Mammary epithelial cell (primary cell): ENCODE data around the gene UBE3B.

Experiments used
- CTCF ChIP-seq, 2 donors: IDR thresholded peaks in 1 of 2; conservative IDR thresholded peaks in 1 of 2; 2 replicates each; pipeline ENCODE4 v1.5.1; 2011 to 2012; ENCODE audit warnings: inconsistent platforms in 2 of 2, low read length in 2 of 2, mild to moderate bottlenecking in 2 of 2, control low read depth in 1 of 2, low read depth in 1 of 2; ENCODE audit not compliant: insufficient read depth in 1 of 2; ENCODE audit errors: extremely low read depth in 1 of 2
- EZH2 ChIP-seq: IDR thresholded peaks from 2 replicates; pipeline ENCODE4 v1.6.1; 2012; ENCODE audit warnings: low read length, inconsistent platforms, borderline replicate concordance

GRCh38 chr12:109549613-109550270 lies 72.3 kb downstream of the UBE3B start:
- TF ChIP-seq CTCF (conservative IDR thresholded peaks at IDR 0.05 in 1 of 2, IDR thresholded peaks at IDR 0.05 in 1 of 2; ENCODE audit: extremely low read depth in 1 of 2, insufficient read depth in 1 of 2, low read depth in 1 of 2, low read length in 2 of 2) (no peak), EZH2 (no peak)
